Left renal pelvis (tissue), 4 donors: ENCODE data around the gene PDE6A. TPM values are rescaled to one million over a fixed set of nuclear protein-coding genes. Genes with fewer than 3 reads are reported as not detected.
"Not testable (repeated sequence)": the region's sequence is repeated elsewhere in the genome, so short reads cannot be mapped to it uniquely, and the experiment has no call there.

Experiments
- DNase-seq, 4 donors: peaks; one replicate each; pipeline ENCODE4 v3.0.0-alpha.2; 2013; ENCODE audit warnings: low read depth in 4 of 4, low spot score in 3 of 4
- polyA plus RNA-seq, 4 donors: library from polyadenylated mRNA; unstranded; fragments of 120-200 nt; gene quantifications; one replicate each; pipeline ENCODE4 v1.2.1, GENCODE V29; 2013; ENCODE audit not compliant: insufficient read length in 4 of 4

Gene PDE6A
- polyA plus RNA-seq, 4 donors = 0.09 to 0.21 (median 0.10) TPM

DNA sequence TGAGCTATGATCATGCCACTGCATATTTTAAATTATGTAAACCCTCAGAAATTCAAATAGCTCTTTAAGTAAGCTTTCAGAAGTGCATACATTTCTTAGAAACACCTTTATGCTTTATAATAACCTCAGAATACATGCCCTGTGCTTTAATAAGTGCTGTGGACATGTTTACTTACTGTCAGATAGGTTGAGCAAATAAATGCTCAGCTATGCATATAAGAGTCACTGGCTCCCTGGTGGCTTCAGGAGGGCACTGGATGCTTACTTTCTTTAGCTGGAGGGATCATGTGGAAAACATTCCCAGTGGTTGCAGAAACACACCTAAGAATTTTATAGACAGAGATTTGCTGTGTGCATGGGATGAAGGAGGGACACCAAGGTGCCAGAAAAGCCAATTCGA lies 74.4 kb downstream of the PDE6A start:
- no peak for DNase-seq

DNA sequence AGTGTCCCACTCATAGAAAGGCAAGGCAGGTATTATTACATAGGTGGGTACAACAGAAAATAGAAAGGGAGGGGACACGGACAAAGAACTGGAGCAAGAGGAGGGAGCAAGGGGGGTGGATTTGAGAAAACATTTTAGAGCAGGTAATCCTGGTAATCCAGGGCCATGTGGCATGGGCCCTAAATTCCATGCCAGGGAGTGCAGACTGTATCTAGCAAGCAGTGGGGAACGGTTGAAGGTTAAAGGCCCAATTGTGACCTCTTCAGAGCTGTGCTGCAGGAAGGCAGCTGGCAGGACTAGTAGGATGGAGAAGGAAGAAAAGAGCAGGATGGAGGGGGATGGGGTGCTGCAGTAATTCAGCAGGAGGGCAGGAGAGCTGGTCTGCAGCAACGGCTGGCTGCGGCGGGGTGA lies 75.2 kb downstream of the PDE6A start:
- DNase-seq = no peak

DNA sequence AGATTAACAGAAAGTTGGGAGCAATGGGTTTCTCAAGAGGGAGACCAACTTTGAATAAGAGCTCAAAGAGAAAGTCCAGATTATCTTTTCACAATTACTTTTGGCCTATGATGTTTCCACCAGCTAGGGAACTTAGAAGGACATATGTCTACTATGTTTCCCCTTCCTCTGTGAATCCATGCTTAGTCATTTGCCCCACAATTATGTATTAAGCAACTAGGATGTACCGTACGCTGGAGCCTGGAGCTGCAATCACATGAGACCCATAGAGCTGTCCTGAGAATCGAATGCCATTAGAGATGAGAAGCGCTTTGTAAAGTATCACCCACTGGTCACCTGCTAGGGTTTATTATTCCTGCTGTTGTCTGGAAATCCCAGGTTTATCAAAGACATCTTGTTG lies 78.8 kb downstream of the PDE6A start:
- DNase-seq = no peak

DNA sequence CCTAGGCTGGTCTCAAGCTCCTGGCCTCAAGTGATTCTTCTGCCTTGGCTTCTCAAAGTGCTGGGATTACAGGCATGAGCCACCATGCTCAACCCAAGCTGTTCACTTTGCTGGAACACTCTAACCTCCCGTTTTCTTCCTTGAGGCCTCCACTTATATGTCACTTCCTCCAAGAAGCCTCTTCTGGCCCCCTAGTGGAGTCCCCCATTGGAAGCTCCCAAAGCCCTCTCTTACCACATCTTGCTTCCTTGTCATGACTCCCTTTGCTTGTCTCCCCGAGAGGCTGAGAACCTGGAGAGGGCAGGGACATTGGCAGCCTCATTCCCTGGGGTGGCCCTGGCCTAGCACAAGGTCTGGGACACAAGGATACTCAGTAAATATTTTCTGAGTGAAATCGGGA lies 80.8 kb downstream of the PDE6A start:
- no peak for DNase-seq

DNA sequence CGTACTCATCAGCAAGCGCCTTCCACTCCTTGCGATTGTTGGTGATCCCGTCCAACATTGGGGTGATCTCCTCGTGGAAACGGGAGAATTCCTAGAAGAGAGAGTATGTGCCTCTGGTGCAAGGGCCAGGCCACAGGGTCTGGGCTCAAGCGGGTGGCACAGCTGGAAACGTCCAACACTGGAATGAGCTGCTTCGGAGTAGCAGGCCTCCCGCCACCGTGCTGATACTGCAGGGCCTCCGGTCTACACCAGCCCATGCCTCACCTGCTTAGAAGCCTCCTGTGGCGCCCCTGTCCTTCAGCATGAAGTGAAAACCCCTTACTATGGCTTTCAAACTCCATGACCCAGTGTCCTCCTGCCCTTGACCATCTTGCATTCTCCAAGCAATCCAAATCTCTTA lies 81.4 kb downstream of the PDE6A start:
- DNase-seq = no peak

DNA sequence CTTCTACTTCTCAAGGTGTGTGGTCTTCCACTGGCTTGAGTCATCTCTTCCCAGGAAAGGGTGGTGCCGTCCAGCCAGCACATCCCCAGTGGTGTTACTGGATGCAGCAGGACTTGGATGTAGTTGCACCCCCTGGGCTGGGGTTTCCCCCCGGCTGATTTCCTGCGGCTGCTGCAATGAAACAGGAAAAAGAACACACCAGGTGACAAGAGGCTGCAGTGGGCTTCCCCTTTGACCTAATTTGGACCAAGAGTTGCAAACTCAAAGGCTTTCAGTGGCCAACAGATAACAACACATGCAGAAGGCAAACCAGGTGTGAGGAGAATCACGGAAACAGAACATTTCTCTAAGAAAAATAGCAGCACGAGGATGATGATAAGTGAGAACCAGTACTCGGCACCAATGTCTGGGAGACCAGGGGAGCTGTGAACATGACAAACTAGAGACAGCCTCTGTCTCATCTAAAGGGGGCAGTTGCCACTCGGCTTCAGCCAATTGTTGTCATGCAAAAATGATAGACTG lies 83.7 kb downstream of the PDE6A start:
- DNase-seq = no peak

DNA sequence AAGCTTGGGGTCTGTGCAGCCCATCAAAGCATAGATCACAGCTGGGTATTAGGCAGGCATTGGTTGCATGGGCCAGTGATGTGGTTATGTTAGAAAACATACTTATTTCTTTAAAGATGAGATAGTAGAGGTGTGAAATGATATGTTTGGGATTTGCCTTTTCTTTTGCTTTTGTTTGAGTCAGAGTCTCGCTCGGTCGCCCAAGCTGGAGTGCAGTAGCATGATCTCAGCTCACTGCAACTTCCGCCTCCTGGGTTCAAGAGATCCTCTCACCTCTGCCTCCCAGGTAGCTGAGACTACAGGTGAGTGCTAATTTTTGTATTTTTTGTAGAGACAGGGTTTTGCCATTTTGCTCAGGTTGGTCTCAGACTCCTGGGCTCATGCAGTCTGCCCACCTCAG lies 84.8 kb downstream of the PDE6A start:
- DNase-seq = no peak

DNA sequence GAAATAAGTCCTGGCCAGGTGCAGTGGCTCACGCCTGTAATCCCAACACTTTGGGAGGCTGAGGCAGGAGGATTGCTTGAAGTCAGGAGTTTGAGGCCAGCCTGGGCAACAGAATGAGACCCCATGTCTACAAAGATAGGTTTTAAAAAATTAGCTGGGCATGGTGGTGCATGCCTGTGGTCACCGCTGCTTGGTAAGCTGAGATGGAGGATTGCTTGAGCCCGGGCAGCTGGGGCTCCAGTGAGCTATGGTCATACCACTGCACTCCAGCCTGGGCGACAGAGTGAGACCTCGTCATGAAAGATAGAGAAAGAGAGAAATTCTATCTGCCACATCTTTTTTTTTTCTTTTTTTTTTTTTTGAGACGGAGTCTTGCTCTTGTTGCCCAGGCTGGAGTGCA lies 86.1 kb downstream of the PDE6A start:
- not testable (repeated sequence) for DNase-seq

DNA sequence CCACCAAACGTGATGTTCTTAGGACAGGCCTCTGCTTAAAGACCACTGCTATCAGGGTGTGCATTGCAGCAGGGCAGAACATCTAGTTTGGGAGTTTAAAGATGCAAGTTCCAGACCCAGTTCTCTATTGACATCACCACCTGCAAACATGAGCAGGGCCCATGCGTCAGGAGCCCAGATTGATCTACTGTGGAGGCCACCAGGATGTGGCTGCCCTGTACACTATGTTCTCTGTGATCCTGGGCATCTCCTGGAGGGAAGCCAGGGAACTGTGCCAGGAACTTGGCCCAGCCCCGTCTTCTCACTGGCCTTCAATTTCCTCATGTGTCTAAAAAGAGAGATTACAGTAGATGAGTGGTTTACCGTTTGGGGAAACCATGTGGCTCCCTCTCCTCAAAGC lies 87.1 kb downstream of the PDE6A start:
- no peak for DNase-seq

DNA sequence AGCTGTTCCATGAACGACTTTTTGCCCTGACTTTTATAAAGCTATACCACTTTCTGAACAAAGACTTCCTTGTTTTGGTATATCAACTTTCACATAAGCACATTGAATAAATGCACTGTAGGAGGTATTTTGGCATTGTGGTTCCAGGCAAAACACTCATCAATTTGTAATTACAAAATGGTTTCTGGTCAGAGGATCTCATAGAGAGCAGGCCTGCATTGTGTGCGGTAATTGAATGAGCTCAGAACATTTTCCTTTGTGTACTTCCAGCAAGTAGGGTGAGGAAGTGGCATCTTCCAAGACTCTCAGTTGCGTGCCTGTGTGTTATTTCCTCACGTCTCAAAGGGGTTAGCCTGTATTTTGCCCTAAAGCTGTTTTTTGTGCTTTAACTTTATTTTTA lies 89.2 kb downstream of the PDE6A start:
- no peak for DNase-seq

DNA sequence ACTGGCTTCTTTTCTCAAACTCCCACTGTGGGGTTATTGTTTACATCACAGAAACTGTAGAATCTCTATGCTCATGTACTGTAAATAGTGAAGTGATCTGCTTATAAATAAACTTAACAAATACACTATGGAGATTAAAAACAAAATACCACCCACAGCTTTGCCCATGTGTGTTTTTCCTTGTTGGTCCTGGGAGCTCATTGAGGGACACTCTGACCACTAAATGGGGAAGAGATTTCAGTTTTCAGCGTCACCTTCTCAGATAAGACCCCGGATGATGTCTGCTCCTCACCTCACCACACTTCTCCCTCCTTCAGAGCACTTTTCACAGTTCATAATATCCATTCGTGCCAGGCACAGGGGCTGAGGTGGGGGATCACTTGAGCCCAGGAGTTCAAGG lies 89.7 kb downstream of the PDE6A start:
- no peak for DNase-seq

DNA sequence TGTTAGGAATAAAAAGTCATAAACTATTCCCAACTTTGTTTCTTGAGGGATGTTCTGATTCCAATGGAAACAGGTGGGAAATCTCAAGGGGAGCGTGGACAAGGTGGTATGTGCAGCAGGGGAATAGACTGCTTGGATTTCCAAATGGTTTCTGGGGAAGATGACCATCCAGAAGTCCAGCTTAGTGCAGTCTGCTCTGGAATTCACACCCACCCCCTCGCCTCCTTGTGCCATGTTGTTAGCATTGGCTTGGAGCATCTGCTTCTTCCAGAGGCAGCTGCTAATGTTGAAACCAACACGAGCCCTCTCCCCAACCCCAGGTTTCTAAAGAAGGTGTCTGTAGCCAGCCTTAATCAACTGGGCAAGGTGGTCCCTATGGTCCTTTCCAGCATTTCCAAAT lies 90.9 kb downstream of the PDE6A start:
- DNase-seq = no peak

DNA sequence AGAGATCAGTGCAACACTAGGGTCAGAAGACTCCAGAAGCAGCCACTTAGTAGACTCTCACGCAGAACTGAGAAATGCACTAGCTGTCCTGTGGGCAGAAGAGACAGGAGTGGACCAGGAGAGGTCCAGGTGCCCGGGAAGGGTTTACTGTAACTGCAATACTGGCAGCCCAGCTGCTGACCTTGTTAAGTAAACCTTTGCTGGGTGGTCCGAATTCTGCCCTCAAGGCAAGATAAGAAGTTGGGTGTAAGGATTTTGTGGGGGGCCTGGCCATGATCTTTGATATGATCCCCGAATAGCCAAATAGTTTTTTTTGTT lies 91.3 kb downstream of the PDE6A start:
- DNase-seq = no peak

DNA sequence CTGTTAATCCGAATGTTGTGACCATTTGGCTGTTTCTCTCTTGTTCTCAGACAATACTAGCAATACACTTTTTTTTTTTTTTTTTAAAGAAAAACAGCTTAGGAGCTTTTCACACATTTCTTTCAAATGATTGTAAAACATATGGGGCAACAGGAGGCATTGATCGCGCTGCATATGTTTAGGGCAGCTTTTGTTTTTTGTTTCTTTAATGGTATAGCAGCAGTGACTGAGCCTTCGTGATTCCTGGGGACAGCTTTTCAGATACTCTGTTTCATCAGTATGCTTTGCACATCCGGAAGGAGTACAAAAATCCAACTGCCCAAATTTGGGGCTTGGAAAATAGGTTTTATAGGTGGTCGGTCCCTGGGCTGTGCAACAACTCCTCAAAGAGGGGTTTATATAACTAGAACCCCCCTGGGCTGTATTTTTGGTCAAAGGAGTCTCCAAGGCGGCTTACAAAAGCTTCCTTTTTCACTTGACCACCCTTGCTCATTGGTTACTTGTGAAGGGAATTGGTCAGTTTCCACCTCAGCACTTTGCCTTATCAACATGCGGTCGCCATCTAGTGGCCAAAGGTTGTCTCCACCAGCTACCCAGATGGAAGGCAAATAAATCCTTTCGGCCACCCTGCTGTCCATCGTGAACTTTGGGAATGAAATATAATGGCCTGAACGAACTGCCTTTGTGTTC lies 91.8 kb downstream of the PDE6A start:
- DNase-seq = peak; percentile 26 to 52 (median 39)

DNA sequence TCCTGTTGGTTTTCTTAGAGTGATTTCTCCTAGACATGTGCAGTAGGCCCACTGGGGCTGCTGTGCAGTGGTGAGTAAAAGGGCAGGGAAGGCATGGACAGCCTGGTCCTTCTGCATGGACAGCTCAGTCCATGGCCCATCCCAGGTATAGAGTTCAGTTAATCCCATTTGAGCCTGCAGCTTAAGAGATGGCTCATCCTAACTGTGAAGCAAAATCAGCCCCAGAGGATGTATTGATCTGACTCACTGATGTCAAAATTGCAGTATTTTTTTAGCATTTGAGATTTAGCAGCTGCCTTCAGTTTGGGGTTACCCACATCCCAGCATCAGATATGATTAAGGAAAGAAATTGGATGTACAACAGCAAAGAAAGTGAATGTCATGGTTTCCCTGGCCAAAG lies 93.4 kb downstream of the PDE6A start:
- DNase-seq = no peak

DNA sequence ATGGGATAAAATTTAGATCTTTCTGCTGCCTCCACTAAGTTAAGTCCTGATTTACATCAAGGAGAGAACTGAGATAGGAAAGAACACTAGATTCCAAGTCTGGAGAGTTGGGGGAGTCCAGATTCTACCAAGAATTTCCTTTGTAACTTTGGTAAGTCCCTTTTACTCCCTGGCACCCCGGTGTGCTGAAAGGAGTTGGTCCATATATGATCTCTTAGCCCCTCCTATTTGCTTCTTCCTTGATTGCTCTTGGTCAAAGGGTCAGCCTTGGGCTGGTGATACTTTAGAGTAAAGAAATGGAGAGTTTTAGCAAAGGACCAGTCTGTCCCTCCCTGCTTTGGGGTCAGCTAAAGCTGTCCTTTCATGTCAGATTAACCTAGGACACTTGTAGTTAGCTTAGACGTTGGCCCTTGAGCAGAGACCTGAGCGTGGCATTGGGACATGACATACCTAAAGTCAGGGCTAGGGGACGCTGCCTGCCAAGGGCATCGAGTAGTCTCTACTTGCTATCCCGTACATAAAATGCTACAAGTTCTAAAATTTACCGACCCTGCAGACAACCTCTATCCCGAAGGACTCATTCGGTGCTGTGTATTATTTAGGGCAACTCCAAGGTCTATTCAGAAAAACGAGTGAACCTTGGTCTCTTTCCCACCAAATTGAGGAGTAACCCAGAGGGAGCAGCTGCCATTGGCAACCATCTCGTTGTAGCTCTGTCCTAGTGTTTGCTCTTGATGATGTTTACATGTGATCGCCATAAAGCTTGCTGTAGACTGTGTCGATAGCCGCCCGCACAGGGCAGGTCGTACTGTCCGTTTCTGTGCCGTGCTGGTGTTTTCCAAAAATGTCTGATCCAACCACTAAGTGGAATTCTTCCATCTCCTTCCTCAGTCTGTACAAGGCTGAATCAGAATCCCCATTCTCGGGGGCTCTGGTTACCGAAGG lies 94.4 kb downstream of the PDE6A start:
- no peak for DNase-seq

DNA sequence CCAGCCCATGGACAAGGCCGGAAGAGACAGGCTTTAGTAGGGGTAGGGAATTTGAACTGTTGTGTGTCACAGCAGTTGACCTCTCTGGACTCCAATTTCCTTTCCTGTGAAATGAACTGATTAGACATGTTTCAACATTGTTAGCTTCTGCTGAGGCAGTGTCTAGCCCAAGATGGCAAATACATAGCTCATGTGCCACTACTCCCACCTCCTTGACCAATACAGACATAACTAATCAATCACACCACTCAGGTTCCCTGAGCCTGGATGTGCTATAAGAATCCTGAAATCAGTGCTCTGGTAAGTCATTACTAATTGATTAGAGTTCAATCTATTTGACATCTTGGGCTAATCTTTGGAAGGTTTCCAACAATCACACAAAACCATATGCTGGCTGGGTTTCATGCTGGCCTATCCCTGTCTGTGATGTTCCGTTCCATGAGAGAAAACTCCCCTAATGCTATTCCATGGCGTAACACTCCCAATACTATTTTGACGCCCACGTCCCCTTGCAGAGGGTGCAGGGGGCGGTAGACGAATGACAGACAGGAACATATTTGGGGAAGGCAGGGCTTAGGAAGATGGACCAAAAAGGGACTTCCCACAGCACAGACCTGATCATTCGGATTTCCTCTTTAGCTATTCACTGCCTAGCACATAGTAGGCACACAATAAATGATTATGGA lies 95.2 kb downstream of the PDE6A start:
- DNase-seq = no peak

DNA sequence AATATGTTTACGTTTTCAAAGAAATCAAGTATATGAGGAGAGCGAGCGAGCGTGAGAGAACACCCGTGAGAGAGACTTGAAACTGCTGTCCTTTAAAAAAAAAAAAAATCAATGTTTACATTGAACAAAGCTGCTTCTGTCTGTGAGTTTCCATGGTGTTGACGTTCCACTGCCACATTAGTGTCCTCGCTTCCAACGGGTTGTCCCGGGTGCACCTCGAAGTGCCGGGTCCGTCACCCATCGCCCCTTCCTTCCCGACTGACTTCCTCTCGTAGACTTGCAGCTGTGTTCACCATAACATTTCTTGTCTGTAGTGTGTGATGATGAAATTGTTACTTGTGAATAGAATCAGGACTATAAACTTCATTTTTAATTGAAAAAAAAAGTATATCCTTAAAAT lies 97.0 kb downstream of the PDE6A start:
- DNase-seq = no peak

DNA sequence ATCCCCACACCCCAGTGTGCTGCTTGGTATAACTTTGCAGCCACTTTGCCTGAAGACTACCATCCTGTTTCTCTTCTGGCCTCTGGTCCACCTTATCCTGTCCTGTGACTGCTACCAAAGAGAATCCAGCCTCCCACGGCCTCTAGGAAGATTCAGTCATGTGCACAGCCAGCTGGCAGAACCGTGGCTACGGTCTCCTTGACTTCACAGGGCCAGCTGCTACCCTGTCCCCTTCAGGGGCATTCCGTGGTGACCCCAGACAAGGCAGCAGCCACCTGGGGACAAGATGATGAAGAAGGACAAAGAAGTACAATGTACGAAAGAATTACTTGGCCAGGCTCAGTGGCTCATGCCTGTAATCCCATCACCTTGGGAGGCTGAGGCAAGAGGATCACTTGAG lies 98.6 kb downstream of the PDE6A start:
- no peak for DNase-seq

DNA sequence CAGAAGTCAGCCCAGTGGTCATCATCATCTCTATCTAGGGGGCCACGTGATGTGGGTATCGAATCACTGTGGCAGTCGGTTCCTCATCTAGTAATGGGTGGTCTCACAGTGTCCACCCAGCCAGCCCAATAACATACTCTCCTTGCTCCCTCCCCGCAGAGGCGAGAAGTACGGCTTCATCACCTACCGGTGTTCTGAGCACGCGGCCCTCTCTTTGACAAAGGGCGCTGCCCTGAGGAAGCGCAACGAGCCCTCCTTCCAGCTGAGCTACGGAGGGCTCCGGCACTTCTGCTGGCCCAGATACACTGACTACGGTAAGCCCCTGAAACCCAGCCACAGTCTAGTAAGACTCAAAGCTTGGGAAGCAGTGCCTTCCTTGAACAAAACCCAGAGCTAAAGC lies 99.0 kb downstream of the PDE6A start:
- no peak for DNase-seq
